GM18511 (cell line): ENCODE results near the gene KAT2A.

ENCODE experiments used
- ATAC-seq: cut with Tn5 transposase; IDR thresholded peaks from one replicate; pipeline ENCODE4 v1.9.1; 2021; ENCODE audit warnings: mild to moderate bottlenecking, moderate library complexity; ENCODE audit not compliant: unreplicated experiment

The KAT2A gene

GRCh38 chr17:42065201-42065600 lies 56.0 kb downstream of the KAT2A start:
- no peak for ATAC-seq
